Measurements from ENCODE around the gene OBP2B. TPM values are rescaled to one million over a fixed set of nuclear protein-coding genes. Genes with fewer than 3 reads are reported as not detected.
"Not testable (repeated sequence)": the region's sequence is repeated elsewhere in the genome, so short reads cannot be mapped to it uniquely, and the experiment has no call there.

The OBP2B gene
- total RNA-seq, 1 donor from 2014 or later = not detected

GRCh38 chr9:133230093-133230492, 21.0 kb upstream of the OBP2B start:
- Histone ChIP-seq H3K9me3 (no peaks in the 10 kb centered on the region), H3K4me3 (no peak overlapping the region), H3K27me3 (no peaks in the 10 kb centered on the region), H3K4me1 (no peaks in the 10 kb centered on the region), H3K36me3 (no peaks in the 10 kb centered on the region), H3K27ac (no peak overlapping the region)
- ATAC-seq = no peak
- no peak for DNase-seq
- TF ChIP-seq, protein P1, sequence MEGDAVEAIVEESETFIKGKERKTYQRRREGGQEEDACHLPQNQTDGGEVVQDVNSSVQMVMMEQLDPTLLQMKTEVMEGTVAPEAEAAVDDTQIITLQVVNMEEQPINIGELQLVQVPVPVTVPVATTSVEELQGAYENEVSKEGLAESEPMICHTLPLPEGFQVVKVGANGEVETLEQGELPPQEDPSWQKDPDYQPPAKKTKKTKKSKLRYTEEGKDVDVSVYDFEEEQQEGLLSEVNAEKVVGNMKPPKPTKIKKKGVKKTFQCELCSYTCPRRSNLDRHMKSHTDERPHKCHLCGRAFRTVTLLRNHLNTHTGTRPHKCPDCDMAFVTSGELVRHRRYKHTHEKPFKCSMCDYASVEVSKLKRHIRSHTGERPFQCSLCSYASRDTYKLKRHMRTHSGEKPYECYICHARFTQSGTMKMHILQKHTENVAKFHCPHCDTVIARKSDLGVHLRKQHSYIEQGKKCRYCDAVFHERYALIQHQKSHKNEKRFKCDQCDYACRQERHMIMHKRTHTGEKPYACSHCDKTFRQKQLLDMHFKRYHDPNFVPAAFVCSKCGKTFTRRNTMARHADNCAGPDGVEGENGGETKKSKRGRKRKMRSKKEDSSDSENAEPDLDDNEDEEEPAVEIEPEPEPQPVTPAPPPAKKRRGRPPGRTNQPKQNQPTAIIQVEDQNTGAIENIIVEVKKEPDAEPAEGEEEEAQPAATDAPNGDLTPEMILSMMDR (IDR thresholded peaks at IDR 0.05) = no peak
- intact Hi-C loops (cut with DNase I) = no loop called here

DNA sequence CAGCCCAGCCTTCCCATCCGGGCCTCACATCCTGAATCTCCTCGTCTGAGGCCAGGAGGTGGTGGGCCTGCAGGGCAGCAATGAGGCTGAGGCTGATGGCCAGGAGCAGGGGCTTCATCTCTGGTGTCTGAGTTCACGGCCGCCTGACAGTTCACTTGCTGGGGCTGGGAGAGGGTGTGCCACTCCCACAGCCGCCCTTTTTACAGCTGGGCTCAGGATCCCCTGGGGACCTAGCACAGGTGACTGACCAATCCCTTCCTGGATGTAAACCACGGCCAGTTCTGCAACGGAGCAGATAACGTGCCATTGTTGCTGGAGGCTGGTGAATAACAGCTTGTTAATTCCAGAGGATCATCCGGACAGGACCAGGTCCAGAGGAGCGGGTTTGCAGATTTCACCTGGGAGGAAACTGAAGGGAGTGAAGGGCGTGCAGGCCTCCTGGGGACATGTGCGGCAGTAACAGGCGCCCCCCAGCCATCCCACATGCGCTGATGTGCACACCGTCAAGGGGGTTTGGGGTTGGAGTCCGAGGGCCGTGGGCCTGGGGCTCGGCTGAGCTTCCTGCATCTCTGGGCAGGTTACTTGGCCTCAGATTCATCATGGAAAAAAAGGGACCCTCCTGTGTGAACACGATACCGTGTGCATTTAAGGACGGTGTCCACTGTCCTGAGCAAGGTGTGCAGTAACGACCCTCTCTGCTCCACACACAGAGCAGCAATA, 19.6 kb upstream of the OBP2B start:
- H3K27me3 ChIP-seq; H3K27ac ChIP-seq; H3K9me3 ChIP-seq; ATAC-seq; H3K4me1 ChIP-seq; intact Hi-C loops (cut with DNase I); H3K36me3 ChIP-seq; DNase-seq; H3K4me3 ChIP-seq: not testable (repeated sequence)

- H3K4me3 ChIP-seq; H3K36me3 ChIP-seq; DNase-seq; H3K4me1 ChIP-seq; H3K27ac ChIP-seq; H3K9me3 ChIP-seq; intact Hi-C loops (cut with DNase I); H3K27me3 ChIP-seq: not testable (repeated sequence)
- peak; percentile 11 for ATAC-seq
These were observed 18.9 kb upstream of the OBP2B start for GRCh38 chr9:133227996-133228395.

- Histone ChIP-seq H3K27me3 (peaks cover 9% of the 10 kb centered on the region), H3K4me1 (no peaks in the 10 kb centered on the region), H3K4me3 (no peak overlapping the region), H3K9me3 (no peaks in the 10 kb centered on the region), H3K27ac (no peak overlapping the region), H3K36me3 (no peaks in the 10 kb centered on the region)
- ATAC-seq (no peak), DNase-seq (no peak)
- TF ChIP-seq, protein P1 (IDR thresholded peaks at IDR 0.05) = no peak
- intact Hi-C loops (cut with DNase I) = no loop called here
These were observed 18.3 kb upstream of the OBP2B start for GRCh38 chr9:133227242-133227860.

DNA sequence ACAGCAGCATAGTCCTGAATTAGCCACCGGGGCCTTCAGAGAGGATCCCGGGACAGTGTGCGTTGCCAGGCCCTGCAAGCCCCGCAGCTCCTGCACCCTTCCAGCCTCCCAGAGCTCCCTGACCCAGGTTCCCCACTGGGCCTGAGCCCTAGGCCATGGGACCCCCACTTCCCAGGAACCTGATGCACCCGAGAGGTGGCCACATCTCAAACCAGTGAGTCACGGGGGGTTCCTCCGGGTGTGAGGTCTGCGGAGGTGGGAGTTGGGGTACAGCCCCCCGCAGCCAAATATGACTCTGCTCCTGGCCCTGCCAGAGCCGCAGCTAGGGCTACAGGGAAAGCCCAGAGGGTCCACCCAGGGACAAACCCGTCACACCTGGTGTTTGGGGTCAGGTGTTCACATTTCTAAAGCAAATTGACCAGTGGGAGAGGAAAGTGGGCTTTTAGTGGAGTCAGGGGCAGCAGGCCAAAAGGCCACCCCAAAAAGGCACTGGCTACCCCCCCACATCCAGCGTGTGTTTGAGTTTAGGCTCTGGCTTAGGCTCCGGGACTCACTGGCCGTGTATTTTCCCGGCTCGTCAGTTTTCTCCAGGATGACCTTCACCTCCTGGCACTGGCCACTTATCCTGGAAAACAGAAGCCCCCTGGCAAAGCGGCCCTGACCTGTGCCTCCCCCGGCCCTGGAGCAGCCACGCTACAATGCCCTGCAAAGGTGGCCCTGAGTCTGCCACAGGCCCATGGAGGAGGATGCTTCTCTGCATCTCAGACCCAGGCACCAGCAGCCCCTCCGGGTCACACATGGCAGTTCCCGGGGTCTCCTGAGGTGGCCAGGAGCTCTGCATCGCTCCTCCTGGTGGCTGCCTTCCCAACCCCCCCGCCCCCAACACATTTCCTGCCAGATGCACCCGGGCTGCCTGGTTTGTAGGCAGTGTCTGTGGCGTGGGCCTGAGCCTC, 17.4 kb upstream of the OBP2B start:
- DNase-seq (no peak), ATAC-seq (no peak)
- TF ChIP-seq, protein P1 (IDR thresholded peaks at IDR 0.05) = no peak
- H3K36me3 ChIP-seq = no peaks in the 10 kb centered on the region
- no peaks in the 10 kb centered on the region for H3K4me1 ChIP-seq
- H3K9me3 ChIP-seq = no peaks in the 10 kb centered on the region
- H3K4me3 ChIP-seq = no peak overlapping the region
- no peak overlapping the region for H3K27ac ChIP-seq
- intact Hi-C loops (cut with DNase I) = no loop called here
- H3K27me3 ChIP-seq = peaks cover 9% of the 10 kb centered on the region

DNA sequence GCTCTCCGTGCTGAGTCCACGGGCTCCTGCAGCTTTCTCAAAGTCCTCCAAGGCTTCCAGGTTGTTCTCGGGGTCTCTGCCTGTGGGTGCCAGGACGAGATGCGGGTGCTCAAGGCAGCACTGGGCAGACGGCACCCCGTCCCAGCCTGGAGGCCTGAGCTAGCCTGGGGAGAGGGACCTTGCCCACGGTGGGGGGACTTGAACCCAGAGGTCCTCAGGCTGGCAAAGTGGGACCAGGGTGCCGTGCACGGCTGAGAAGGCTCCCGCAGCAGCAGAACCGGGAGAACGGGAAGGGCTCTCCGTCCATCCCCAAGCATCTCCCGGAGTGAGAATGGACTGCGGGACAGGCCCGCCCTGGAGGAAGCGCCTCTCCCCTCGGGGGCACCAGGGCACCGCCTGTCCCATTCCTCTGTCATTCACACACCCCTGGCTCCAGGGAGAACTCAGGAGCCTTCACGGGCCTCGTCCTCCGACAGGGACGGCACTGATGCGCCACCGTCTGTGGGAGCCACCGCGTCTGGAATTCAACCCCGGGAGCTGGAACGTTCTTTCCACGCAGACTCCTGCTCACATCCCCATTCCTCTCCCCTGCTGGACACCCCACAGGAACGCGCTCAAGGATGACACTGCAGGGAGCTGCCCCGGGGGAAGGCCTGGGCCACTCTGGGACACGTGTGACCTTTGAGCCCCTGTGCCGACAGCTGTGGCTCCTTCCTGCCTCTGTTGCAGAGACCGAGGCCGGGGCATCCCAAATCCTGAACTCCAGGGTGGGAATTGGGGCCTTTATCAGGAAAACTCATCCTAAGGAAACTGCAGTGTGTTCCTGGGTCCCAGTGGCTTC, 16.3 kb upstream of the OBP2B start:
- Histone ChIP-seq H3K4me3 (no peak overlapping the region), H3K27me3 (peaks cover 9% of the 10 kb centered on the region), H3K9me3 (no peaks in the 10 kb centered on the region), H3K36me3 (no peaks in the 10 kb centered on the region), H3K4me1 (no peaks in the 10 kb centered on the region), H3K27ac (no peak overlapping the region)
- intact Hi-C loops (cut with DNase I) = no loop called here
- no peak for ATAC-seq
- DNase-seq = no peak
- TF ChIP-seq, protein P1 (IDR thresholded peaks at IDR 0.05) = no peak

Data from upper lobe of right lung (tissue), 1 donor.